T-cell (primary cell): ENCODE measurements around the gene TSC22D4. TPM values are rescaled to one million over a fixed set of nuclear protein-coding genes. Genes with fewer than 3 reads are reported as not detected.

Source experiments
- ATAC-seq, 4 experiments: fragments of 200-7000 bp in 3 of 4; fragments of 150-1000 bp in 1 of 4; cut with Tn5 transposase; replicated peaks in 1 of 4; 1 replicate in 3 of 4; 2 replicates in 1 of 4; pipeline ENCODE4 v1.10.0; 2021; ENCODE audit warnings: moderate library complexity in 3 of 4, mild to moderate bottlenecking in 2 of 4, moderate number of reproducible peaks in 1 of 4
- CTCF ChIA-PET, 2 donors: fragments of 300-600 bp; sonication (Branson Sonifier 250); formaldehyde crosslinking; loops; one replicate each; lab custom pipeline; 2022; ENCODE audit warnings: antibody characterized with exemption in 2 of 2; lab: Charles Lee
- POLR2A ChIA-PET, 2 donors: fragments of 300-600 bp; sonication (Branson Sonifier 250); formaldehyde crosslinking; loops; one replicate each; lab custom pipeline; 2022; ENCODE audit warnings: antibody characterized with exemption in 2 of 2; lab: Charles Lee
- DNase-seq, 35 experiments: peaks; one replicate each; pipeline versions ENCODE4 v3.0.0 to v3.0.0-alpha.2; 2013 to 2023
- H3K27ac ChIP-seq: one replicate; pipeline ENCODE4 v1.5.1; 2013; ENCODE audit warnings: low read length
- H3K27me3 ChIP-seq, 2 experiments: replicated peaks in 1 of 2; 1 replicate in 1 of 2; 2 replicates in 1 of 2; pipeline versions ENCODE4 v1.6.1 to v1.7.0; 2013; ENCODE audit warnings: low read length in 1 of 2, mixed read lengths in 1 of 2; ENCODE audit not compliant: control insufficient read depth in 2 of 2, insufficient read depth in 2 of 2; ENCODE audit errors: extremely low read depth in 1 of 2
- H3K36me3 ChIP-seq, 2 donors: 1 replicate in 1 of 2; 2 replicates in 1 of 2; pipeline versions ENCODE4 v1.6.1 to v1.7.0; 2013; ENCODE audit warnings: low read length in 1 of 2; ENCODE audit not compliant: control insufficient read depth in 2 of 2, insufficient read depth in 1 of 2; ENCODE audit errors: extremely low read depth in 1 of 2
- H3K4me1 ChIP-seq, 2 experiments: 1 replicate in 1 of 2; 2 replicates in 1 of 2; pipeline versions ENCODE4 v1.6.1 to v1.7.0; 2013; ENCODE audit warnings: low read length in 2 of 2, mixed read lengths in 1 of 2; ENCODE audit not compliant: insufficient read depth in 2 of 2, control insufficient read depth in 1 of 2; ENCODE audit errors: extremely low read depth in 1 of 2
- H3K4me3 ChIP-seq, 2 donors: 1 replicate in 1 of 2; 2 replicates in 1 of 2; pipeline versions ENCODE4 v1.5.1 to v1.7.0; 2013; ENCODE audit warnings: mild to moderate bottlenecking in 2 of 2, low read length in 1 of 2, moderate library complexity in 1 of 2; ENCODE audit not compliant: control insufficient read depth in 1 of 2; ENCODE audit errors: extremely low read depth in 1 of 2
- H3K9me3 ChIP-seq: 2 replicates; pipeline ENCODE4 v1.7.0; 2013
- H3K27ac Mint-ChIP-seq, 2 donors: one replicate each; pipeline ENCODE4 v1.8.0; 2020 to 2021; ENCODE audit warnings: mild to moderate bottlenecking in 2 of 2, mixed read lengths in 2 of 2
- H3K27me3 Mint-ChIP-seq, 2 donors: one replicate each; pipeline ENCODE4 v1.8.0; 2021 to 2022; ENCODE audit warnings: mixed read lengths in 2 of 2
- H3K36me3 Mint-ChIP-seq: one replicate; pipeline ENCODE4 v1.8.0; 2021; ENCODE audit warnings: mixed read lengths
- H3K4me1 Mint-ChIP-seq, 3 donors: one replicate each; pipeline ENCODE4 v1.8.0; 2020 to 2022; ENCODE audit warnings: mixed read lengths in 3 of 3, mild to moderate bottlenecking in 1 of 3
- H3K4me3 Mint-ChIP-seq, 3 donors: one replicate each; pipeline ENCODE4 v1.8.0; 2020 to 2022; ENCODE audit warnings: mild to moderate bottlenecking in 3 of 3, mixed read lengths in 3 of 3, moderate library complexity in 3 of 3
- H3K9me3 Mint-ChIP-seq, 3 donors: one replicate each; pipeline ENCODE4 v1.8.0; 2020 to 2022; ENCODE audit warnings: mixed read lengths in 3 of 3
- WGBS: methylation state at CpG from one replicate; pipeline ENCODE4 v1.1.5; 2013; ENCODE audit warnings: missing lambda C conversion rate; ENCODE audit not compliant: insufficient coverage; 5-methylcytosine and 5-hydroxymethylcytosine counted together
- total RNA-seq, 35 experiments: library from RNA in 6 of 35; stranded (reverse) in 6 of 35; fragments of 120-200 nt in 1 of 35; gene quantifications; one replicate each; pipeline versions ENCODE4 v1.2.1 to v1.2.4 and lab custom pipeline; 2013 to 2026

The TSC22D4 gene
- total RNA-seq, 5 donors from 2014 or later (not counting 1 experiment from before 2014, with no cell fraction given): 85.2 to 160 (median 148) TPM

DNA sequence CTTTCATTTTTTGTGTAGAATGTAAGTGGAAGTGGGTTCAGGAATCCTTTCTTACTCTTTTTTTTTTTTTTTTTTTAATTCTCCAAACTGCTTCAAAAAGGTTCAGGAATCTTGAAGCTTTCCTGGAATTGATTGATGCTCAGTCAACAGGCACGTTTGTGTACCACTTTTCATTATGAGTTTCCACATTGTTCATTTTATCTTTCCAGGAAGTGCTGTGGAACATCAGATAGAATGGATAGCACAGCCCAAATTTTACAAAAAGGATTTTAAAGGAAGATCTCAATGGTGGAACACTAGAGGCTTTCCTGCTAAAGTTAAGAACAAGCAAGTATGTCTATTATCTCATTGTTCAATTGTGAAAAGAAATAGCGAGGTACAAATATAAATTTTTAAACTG, 40.8 kb downstream of the TSC22D4 start:
- Mint-ChIP-seq H3K36me3 (peaks cover 18% of the 10 kb centered on the region), H3K9me3 (no peaks in the 10 kb centered on the region), H3K4me1 (peaks cover 23 to 32% (median 24%) of the 10 kb centered on the region in 3 donors), H3K27me3 (no peaks in the 10 kb centered on the region), H3K4me3 (no peak overlapping the region), H3K27ac (peak overlapping the region; percentile 23 to 71)
- no peaks in the 10 kb centered on the region for H3K27me3 ChIP-seq
- H3K9me3 ChIP-seq: no peaks in the 10 kb centered on the region
- 80% methylated on average over 1 of the region's 2 CpGs for WGBS
- H3K4me3 ChIP-seq: no peak overlapping the region
- ATAC-seq (no peak), DNase-seq (no peak)
- POLR2A ChIA-PET: interaction anchor here in 1 of 2 donors (0.6 kb wide), 1 partner anchor 272 kb away, joined by 5 read pairs; no protein-coding TSS in a partner anchor
- CTCF ChIA-PET: interaction anchor here (0.6 to 0.9 kb wide), 3 partner anchors 12 to 222 kb away, joined by 3 to 7 read pairs (median 3); no protein-coding TSS in a partner anchor
- H3K27ac ChIP-seq: no peak overlapping the region
- H3K4me1 ChIP-seq: peaks cover 13 to 32% of the 10 kb centered on the region in 2 experiments
- peaks cover 7 to 15% of the 10 kb centered on the region in 2 donors for H3K36me3 ChIP-seq

DNA sequence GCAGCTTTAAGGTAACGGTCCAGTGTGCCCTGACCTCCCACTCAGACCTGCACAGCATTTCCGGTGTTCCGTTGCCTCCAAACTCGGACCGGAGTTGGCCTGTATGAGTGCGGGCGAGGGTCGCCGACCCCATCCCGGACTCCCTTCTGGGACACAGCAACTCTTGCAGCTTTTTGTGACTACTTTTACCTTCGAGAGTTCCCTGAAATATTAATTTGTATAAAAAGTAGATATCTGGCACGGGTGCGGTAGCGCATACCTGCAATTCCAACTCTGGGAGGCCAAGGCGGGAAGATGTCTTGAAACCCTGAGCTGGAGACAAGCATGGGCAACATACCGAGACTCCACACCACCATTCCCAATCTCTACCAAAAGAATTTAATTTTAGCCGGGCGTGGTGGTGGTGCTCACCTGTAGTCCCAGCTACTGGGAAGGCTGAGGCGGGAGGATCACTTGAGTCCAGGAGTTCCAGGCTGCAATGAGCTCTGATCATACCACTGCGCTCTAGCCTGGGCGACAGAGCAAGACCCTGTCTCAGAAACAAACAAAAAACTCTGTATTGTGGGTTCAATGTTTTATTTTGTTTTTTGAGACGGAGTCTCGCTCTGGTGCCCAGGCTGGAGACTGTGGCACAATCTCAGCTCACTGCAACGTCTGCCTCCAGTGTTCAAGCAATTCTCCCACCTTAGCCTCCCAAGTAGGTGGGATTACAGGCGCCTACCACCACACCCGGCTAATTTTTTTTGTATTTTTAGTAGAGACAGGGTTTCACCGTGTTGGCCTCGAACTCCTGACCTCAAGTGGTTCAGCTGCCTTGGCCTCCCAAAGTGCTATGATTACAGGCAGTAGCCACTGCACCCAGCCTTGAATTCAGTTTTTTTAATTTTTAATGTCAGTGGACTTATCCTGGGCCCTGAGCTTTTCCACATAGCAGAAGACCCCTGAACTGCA, 41.6 kb downstream of the TSC22D4 start:
- Histone ChIP-seq H3K4me3 (no peak overlapping the region), H3K27me3 (no peaks in the 10 kb centered on the region), H3K9me3 (no peaks in the 10 kb centered on the region), H3K36me3 (peaks cover 7 to 23% of the 10 kb centered on the region in 2 donors), H3K27ac (no peak overlapping the region), H3K4me1 (peaks cover 14 to 38% of the 10 kb centered on the region in 2 experiments)
- H3K9me3 Mint-ChIP-seq: no peaks in the 10 kb centered on the region
- peaks cover 30 to 35% (median 31%) of the 10 kb centered on the region in 3 donors for H3K4me1 Mint-ChIP-seq
- ChIA-PET CTCF (interaction anchor here (0.5 to 1.4 kb wide), 7 partner anchors 12 to 268 kb away, joined by 3 to 6 read pairs (median 3); partner anchors contain the start of gene POP7 (in 1 of the 2)), POLR2A (interaction anchor here (0.6 to 1.0 kb wide), 2 partner anchors 90 to 104 kb away, joined by 3 read pairs; no protein-coding TSS in a partner anchor)
- H3K27me3 Mint-ChIP-seq: no peaks in the 10 kb centered on the region
- H3K36me3 Mint-ChIP-seq: peaks cover 24% of the 10 kb centered on the region
- no peak for DNase-seq
- peak overlapping the region in 2 of 3 donors; percentile 93 to 94 for H3K4me3 Mint-ChIP-seq
- peak overlapping the region in 1 of 2 donors; percentile 23 for H3K27ac Mint-ChIP-seq
- WGBS: 97% methylated on average over 17 of the region's 28 CpGs
- no peak for ATAC-seq

DNA sequence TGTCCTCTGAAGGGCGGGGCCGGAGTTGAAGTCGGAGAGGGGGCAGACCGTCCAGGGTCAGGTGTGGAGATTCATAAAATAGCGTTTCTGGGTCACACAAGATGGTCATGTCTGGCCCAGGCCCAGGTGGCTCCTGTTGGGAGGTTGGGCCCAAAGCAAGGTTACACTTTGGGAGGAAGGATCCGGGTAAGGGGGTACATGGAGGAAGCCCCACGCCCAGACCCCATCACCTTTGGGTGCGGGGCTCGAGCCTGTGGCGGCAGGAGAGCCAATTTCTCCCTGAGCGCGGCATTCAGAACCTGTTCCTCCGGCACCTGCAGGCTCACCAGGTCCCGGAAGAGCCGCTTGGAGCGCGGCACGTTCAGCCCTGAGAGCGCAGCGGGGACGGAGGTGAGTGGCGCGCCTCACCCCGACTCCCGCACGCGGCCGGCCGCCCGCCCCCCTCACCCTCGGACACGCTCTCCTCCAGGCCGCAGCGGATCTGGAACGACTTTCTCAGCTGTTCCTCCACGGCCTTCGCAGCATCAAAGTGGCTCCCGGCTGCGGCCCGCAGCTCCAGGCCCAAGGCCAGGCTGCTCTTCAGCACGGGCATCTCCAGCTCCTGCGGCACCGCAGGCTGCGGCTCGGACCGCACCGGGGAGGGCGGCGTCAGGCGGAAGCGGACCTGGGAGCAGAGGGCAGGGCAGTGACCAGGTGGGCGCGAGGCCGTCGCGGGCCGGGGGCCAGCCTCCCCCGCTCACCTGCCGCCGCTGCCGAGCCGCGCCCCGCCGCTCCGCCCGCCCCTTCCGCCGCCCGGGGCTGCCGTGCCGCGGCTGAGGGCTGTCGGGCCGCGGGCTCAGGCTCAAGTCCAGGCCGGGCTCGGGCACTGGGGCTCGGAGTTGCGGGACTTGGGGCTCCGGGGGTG, 43.4 kb downstream of the TSC22D4 start:
- peak overlapping the region; percentile 83 to 94 for H3K27ac Mint-ChIP-seq
- ATAC-seq: peak; percentile 34 to 55 (median 50)
- H3K27ac ChIP-seq: peak overlapping the region; percentile 85
- H3K4me3 ChIP-seq: peak overlapping the region; percentile 54 to 91
- H3K4me1 Mint-ChIP-seq: peaks cover 47 to 53% (median 48%) of the 10 kb centered on the region in 3 donors
- ChIA-PET CTCF (interaction anchor here (0.6 to 1.4 kb wide), 4 partner anchors 11 to 270 kb away, joined by 3 to 5 read pairs (median 4); partner anchors contain the start of gene POP7 (in 1 of the 2)), POLR2A (no interaction called here)
- H3K27me3 ChIP-seq: no peaks in the 10 kb centered on the region
- peaks cover 7 to 37% of the 10 kb centered on the region in 2 donors for H3K36me3 ChIP-seq
- no peaks in the 10 kb centered on the region for H3K9me3 Mint-ChIP-seq
- DNase-seq: peak in 32 of 35 experiments; percentile 21 to 71 (median 44)
- H3K4me3 Mint-ChIP-seq: peak overlapping the region; percentile 92 to 94 (median 93)
- H3K27me3 Mint-ChIP-seq: no peaks in the 10 kb centered on the region
- H3K9me3 ChIP-seq: no peaks in the 10 kb centered on the region
- H3K4me1 ChIP-seq: peaks cover 21 to 56% of the 10 kb centered on the region in 2 experiments
- WGBS: 2% methylated on average over 78 of the region's 81 CpGs
- peaks cover 26% of the 10 kb centered on the region for H3K36me3 Mint-ChIP-seq

DNA sequence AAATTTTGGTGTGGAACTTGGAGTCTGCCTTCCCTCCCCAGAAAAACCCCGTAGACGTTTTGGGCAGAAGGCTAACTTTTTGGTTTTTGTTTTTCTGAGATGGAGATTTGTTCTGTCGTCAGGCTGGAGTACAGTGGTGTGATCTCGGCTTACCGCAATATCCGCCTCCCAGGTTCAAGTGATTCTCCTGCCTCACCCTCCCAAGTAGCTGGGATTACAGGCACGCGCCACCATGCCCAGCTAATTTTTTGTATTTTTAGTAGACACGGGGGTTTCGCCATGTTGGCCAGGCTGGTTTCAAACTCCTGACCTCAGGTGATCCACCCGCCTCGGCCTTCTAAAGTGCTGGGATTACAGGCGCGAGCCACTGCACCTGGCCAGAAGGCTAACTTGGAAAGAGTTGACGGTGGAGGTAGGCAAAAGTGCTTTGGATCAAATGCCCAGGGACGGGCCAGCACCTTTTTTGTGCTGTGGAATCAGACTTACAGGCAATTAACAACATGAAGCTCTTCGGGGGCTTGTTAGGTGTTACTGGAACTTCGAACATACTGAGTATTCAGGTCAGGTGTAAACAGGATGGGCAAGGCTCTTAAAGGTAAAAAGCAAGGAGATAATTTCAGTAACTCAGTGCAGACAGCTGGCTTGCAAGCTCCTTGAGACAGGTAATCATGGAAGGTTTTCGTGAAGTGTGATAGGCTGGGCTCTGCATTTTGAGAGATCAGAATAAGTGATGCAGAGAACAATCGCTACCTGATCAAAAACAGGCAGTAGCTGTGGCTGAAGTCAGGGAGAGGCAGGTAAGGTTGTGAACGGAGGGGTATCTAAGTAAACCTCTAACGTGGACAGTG, 44.5 kb downstream of the TSC22D4 start:
- no peaks in the 10 kb centered on the region for H3K27me3 ChIP-seq
- CTCF ChIA-PET: interaction anchor here (0.6 kb wide), 2 partner anchors 13 to 16 kb away, joined by 4 read pairs; no protein-coding TSS in a partner anchor
- peak overlapping the region; percentile 54 to 91 for H3K4me3 ChIP-seq
- peak overlapping the region; percentile 70 for H3K27ac ChIP-seq
- peak overlapping the region; percentile 83 to 94 for H3K27ac Mint-ChIP-seq
- WGBS: 75% methylated on average over 13 of the region's 22 CpGs
- no peaks in the 10 kb centered on the region for H3K9me3 ChIP-seq
- H3K27me3 Mint-ChIP-seq: no peaks in the 10 kb centered on the region
- peaks cover 51 to 59% (median 55%) of the 10 kb centered on the region in 3 donors for H3K4me1 Mint-ChIP-seq
- H3K36me3 ChIP-seq: peaks cover 7 to 37% of the 10 kb centered on the region in 2 donors
- H3K4me3 Mint-ChIP-seq: peak overlapping the region; percentile 76 to 94 (median 83)
- H3K9me3 Mint-ChIP-seq: no peaks in the 10 kb centered on the region
- no peak for ATAC-seq
- peak in 1 of 35 experiments; percentile 17 for DNase-seq
- POLR2A ChIA-PET: interaction anchor here in 1 of 2 donors (0.5 kb wide), 1 partner anchor 13 kb away, joined by 6 read pairs; no protein-coding TSS in a partner anchor
- H3K36me3 Mint-ChIP-seq: peaks cover 26% of the 10 kb centered on the region
- H3K4me1 ChIP-seq: peaks cover 24 to 64% of the 10 kb centered on the region in 2 experiments

DNA sequence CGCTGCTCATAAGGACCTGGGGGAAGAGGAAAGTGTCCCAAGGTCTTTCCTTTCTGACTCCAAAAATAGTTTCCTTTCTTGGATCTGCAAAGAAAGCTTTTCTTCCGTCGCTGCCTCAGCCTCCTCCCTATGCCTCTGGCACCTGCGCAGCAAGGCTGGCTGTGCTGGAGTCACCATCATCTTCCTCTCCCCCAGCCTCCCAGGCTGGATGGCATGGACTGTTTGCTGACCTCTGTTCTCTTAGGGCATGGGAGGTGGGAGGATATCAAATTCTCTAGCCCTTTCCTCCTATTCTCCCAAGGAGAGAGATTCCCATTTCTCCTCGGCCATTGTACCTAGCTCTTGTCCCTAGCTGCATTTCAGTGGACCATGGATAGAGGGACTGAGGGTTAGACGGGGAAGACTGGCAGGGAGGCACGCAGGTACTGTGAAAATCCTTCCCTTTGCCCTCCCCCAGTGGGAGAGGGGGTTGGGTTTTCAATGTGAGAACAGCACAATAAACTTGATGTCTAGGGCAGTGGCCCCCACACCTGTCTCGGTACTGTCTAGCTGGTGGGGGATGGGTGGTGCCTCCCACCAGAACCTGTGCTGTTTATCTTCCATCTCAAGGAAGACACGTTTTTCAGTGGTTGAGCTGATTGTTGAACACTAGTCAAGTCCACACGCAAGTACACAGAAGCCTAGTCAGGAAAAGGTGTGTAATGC, 45.3 kb downstream of the TSC22D4 start:
- H3K4me3 Mint-ChIP-seq: peak overlapping the region; percentile 76 to 94 (median 83)
- WGBS: no CpG with 5 or more reads among the region's 10 CpGs
- H3K27ac ChIP-seq: peak overlapping the region; percentile 34
- ATAC-seq (no peak), DNase-seq (peak in 1 of 35 experiments; percentile 18)
- H3K9me3 ChIP-seq: no peaks in the 10 kb centered on the region
- H3K9me3 Mint-ChIP-seq: no peaks in the 10 kb centered on the region
- H3K36me3 Mint-ChIP-seq: peaks cover 26% of the 10 kb centered on the region
- no peaks in the 10 kb centered on the region for H3K27me3 ChIP-seq
- CTCF ChIA-PET: no interaction called here
- peaks cover 7 to 37% of the 10 kb centered on the region in 2 donors for H3K36me3 ChIP-seq
- no peaks in the 10 kb centered on the region for H3K27me3 Mint-ChIP-seq
- H3K27ac Mint-ChIP-seq: peak overlapping the region; percentile 83 to 94
- H3K4me1 ChIP-seq: peaks cover 24 to 64% of the 10 kb centered on the region in 2 experiments
- POLR2A ChIA-PET: no interaction called here
- H3K4me1 Mint-ChIP-seq: peaks cover 51 to 63% (median 60%) of the 10 kb centered on the region in 3 donors
- no peak overlapping the region for H3K4me3 ChIP-seq
